Epithelial cell of prostate (primary cell): ENCODE results near the gene ANKAR.
"Not testable (repeated sequence)": the region's sequence is repeated elsewhere in the genome, so short reads cannot be mapped to it uniquely, and the experiment has no call there.

ENCODE experiments used
- DNase-seq: peaks from one replicate; pipeline ENCODE4 v3.0.0-alpha.2; 2011; ENCODE audit warnings: low read depth, low spot score
- H3K27ac ChIP-seq: fragments of 450-650 bp; 2 replicates; pipeline ENCODE4 v1.5.1; 2017; ENCODE audit warnings: mild to moderate bottlenecking

ANKAR gene

DNA sequence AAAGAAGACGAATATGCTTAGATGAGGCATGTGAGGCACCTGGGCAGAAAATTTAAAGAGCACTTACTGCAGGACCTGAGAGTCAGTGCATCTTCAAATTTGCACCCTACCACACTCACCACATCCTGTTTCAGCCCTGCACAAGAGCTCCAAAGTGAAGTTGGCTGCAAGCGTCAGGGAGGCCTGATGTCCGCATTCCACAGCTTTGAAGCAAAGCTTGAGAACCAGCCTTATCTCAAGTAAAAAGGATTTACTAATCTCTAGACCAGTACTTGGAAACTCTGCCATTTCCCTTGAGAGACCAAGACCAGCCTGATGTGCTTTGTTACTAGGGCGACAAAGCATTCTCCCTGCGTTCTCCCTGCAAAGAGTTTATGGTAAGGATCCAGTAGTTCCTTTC, 16.6 kb upstream of the ANKAR start:
- no peak overlapping the region for H3K27ac ChIP-seq

DNA sequence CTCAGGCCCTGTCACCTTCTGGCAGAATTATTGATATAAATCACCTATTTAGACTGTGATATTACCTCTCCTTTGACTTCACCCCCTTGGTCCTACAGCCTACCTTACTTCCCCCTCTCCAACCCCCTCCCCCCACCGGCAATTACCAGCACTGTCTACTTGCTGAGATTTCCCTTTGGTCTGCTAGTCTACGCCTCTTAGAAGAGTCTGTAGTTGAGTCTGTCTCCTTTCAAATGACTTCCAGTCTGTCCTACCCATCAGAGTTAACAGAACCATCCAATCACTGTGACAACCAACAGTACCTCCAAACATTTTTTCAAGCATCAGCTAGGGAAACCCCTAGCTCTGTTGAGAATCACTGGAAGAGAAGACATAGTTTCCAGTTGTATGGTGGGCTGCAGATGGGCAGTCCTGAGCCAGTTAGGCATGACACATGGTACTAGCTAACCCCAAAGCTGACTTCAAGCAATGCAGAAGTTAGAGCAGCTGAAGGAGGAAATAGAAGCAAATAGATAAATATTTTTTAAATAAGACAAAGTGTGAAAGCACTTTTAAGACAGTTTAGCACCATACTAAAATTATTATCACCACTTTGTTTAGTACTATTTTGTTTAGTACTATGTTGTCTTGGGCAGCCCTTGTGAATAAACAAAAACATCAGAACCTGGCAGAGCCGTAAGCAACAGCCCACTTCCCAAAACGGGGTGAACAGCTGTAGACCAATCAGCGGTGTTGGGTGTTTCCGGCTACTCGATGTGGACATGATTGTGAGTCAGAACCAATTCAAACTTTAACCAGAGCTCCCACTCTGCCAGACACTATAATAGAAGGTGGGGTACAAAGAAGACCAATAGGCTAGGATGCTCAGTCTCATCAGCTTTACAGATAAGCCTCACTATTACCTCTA, 15.9 kb upstream of the ANKAR start:
- no peak overlapping the region for H3K27ac ChIP-seq
- DNase-seq, result no peak

More for the DNA sequence above, 16.6 kb upstream of the ANKAR start:
- no peak for DNase-seq

DNA sequence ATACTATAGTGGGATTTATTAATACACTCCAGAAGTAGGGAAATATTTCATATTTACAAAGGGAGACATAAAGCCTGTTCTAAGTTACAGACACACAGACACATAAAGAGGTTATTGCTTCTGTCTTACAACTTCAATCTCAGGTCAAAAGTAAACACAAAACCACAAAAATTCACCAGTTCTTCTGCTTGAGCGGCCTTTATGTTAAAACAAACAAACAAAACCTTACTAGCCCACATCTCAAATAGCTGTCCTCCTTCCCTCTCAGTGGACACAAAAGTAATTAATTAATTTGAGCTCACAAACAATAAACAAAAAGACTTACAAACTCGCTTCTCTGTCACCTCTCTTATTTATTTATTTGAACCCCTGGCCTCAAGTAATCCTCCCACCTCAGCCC, 14.7 kb upstream of the ANKAR start:
- no peak overlapping the region for H3K27ac ChIP-seq
- DNase-seq, result no peak

DNA sequence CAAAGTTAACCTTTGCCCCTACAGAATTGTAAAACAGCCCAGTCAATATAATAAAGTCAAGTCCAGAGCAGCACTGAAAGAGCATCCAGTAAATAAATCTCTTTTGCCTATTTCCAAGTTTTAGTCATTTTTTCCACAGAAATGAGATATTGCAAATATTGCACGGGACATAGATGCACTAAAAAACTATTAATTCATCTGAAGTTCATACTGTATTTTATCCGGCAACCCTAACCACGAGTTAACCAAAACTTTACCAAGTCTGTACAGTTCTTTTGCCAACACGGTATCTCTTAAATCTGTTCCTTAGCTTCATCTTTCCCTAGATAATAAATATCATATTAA, 13.7 kb upstream of the ANKAR start:
- DNase-seq, result no peak
- H3K27ac ChIP-seq, result no peak overlapping the region

DNA sequence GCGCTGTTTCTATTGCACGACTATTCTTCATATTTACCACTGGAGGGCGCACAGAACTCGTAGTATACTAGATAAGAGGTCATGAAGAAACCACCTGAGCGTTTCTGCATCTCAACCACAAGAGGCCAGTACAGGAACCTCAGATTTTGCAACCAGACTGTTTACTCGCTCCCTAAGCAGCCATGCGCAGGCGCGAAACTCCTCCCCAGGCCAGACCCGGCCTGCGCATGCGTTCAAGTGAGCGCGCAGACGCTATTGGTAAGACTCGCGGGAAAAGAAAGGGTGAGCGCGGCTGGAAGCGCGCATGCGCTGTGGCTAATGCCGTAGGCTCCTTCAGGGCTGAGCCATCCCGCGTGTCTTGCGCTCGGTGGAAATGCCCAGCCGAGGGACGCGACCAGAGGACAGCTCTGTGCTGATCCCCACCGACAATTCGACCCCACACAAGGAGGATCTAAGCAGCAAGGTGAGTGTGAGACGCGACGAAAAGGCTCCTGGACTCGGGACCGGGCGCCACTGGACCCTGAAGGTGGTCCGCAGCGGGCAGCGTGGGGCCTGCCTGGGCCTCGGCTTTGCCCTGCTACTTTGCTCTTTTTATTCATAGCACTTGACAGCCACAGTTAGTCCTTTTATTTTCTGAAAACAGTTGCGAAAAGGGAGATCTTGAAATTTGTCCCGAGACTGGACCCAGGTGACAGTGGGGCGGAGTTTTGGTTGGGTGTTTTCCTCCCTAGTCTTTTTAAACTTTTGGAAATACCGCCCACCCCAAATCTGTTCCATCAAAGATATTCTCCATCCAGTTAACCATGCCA, 13.1 kb upstream of the ANKAR start, which contains the start of gene ASNSD1:
Gene ASNSD1, plus strand, starts transcription at position 312 of the 809 bp plus-strand sequence. CDS start 4,674 bp downstream, outside the sequence.
- H3K27ac ChIP-seq, result peak within 1 kb of the TSS; percentile 42
- DNase-seq, result peak; percentile 98

DNA sequence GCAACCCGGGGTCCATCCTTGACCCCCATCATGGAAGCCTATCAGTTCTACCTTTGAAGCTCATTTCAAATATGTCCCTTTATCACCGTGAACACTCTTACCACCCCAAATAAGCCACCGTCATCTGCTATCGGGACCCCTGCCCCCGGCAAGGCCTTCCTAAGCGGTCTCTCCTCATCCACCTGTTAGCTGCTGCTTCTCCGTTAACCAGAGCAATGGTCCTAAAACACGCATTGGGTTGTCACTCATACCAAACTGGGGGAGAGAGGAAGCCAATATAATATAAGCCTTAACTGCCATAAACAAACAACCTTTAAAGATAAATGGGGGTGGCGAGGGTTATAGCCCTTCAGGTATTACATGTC, 12.5 kb upstream of the ANKAR start:
- no peak for DNase-seq

DNA sequence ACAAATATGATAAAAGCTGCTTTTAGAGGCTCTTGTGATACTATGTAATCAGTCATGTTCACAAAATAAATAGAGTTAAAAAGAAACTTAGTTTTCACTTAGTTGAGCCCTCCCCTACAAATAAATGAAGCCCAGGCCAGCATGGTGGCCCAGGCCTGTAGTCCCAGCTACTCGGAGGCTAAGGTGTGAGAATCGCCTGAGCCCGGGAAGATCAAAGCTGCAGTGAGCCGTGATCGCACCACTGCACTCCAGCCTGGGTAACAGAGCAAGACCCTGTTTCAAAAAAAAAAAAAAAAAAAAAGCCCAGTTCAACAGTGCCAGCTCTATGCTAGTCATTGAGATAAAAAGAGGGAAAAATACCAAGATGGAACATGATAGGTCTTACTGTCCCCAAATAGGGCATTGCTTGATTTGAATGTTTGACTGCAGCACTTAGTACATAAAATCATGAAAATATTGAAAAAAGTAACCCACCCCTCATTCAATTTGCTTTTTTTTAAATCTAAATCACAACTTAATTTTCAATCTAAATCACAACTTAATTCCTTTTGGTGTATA, 11.7 kb upstream of the ANKAR start:
- no peak overlapping the region for H3K27ac ChIP-seq
- no peak for DNase-seq

More for the DNA sequence above, 12.5 kb upstream of the ANKAR start:
- H3K27ac ChIP-seq, result peak overlapping the region; percentile 42

DNA sequence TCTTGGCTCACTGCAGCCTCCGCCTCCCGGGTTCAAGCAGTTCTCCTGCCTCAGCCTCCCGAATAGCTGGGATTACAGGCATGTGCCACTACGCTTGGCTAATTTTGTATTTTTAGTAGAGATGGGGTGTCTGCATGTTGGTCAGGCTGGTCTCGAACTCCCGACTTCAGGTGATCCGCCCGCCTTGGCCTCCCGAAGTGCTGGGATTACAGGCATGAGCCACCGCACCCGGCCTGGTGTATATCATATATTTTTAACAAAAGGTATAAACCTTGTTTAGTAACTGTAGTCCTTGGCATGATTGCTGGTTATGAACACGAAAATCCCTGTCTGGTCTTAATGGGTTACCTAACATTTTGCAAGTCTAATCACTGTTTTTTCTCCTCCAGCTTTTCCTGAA, 11.2 kb upstream of the ANKAR start:
- not testable (repeated sequence) for DNase-seq, H3K27ac ChIP-seq

DNA sequence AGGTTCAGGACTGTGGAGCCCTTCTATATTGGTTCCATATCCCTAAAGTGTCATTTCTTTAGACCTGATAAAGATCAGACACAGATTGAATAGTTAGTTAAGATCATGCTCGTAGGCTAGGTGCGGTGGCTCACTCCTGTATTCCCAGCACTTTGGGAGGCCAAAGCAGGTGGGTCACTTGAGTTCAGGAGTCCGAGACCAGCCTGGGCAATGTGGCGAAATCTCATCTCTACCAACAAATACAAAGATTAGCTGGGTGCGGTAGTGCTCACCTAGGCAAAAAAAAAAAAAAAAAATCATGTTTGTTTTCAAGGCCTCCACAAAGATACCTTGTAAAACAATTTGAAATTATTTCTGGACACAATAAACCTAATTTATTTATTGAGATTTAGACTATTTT, 4.6 kb upstream of the ANKAR start:
- H3K27ac ChIP-seq, result no peak overlapping the region
- no peak for DNase-seq

DNA sequence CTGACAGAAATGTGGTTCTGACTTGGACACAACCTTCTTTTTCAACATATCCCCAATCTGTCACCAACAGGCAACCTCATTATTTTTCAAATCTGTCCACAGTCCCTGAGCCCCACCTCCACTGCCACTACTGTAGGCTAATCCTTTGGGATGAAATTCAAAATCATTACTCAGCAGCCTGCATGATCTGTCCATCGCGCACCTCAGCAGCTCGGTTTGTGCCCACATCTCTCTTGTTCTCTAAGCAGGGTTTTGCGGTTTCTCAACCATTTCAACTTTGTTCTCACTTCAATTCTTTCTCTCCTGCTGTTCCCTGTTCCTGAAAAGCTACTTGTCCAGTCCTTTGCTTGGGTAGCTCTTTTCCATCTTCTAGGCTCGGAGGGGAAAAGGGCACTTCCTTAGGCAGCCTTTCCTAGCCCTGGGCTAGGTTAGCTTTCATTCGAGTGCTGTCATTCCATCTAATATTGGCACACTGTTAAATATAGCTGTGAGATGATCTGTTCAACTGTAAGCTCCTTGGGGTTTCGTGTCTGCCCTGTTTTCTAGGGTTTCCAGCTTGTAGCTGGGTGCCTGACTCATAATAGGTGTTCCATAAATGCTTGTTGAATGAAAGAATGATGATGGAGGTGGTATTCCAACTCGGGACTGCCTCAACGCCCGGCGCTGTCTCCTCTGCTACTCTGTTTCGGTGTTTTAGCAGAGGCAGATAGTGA, 653 bp upstream of the ANKAR start:
- DNase-seq, result no peak
- peak overlapping the region; percentile 72 for H3K27ac ChIP-seq

DNA sequence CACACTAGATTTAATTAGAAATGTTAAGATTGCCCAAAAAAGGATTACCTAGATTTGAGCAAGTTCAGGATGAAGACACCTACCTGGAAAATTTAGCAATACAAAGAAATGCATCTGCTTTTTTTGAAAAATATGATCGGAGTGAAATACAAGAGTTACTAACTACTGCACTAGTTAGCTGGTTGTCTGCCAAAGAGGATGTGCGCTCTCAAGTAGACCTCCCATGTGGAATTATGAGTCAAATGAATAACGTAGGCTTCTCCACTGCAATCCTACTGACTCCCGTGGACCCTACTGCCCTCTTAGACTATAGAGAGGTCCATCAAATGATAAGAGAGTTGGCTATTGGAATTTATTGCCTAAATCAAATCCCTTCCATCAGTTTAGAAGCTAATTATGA, 2.0 kb downstream of the ANKAR start:
- no peak for DNase-seq

DNA sequence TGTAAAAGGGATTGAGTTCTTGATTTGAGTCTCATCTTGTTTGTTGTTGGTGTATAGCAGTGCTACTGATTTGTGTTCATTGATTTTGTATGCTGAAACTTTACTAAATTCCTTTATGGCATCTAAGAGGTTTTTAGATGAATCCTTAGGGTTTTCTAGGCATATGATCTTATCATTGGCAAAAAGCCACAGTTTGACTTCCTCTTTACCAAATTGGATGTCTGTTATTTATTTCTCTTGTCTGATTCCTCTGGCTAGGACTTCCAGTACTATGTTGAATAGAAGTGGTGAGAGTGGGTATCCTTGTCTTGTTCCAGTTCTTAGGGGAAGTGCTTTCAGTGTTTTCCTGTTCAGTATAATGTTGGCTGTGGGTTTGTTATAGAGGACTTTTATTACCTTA, 4.8 kb downstream of the ANKAR start:
- DNase-seq, result no peak
- no peak overlapping the region for H3K27ac ChIP-seq

More for the DNA sequence above, 2.0 kb downstream of the ANKAR start:
- H3K27ac ChIP-seq, result no peak overlapping the region

DNA sequence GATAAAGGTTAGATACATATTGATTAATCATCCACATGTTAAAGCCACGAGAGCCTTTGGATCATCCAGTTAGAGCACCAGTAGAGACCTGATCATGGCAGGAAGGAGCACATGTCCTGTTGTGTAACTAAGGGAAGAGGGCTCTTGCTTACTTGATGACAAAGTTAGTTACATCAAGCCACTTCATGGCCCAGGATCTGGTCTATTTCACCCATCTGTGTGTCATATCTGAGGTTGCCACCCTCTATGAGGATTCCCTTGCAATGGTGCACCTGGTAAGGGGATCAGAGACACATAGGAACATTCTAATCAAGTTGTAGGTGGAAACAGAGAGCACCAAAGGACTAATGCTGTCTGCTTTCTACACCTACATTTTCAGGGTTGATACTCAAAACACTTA, 6.7 kb downstream of the ANKAR start:
- no peak overlapping the region for H3K27ac ChIP-seq

DNA sequence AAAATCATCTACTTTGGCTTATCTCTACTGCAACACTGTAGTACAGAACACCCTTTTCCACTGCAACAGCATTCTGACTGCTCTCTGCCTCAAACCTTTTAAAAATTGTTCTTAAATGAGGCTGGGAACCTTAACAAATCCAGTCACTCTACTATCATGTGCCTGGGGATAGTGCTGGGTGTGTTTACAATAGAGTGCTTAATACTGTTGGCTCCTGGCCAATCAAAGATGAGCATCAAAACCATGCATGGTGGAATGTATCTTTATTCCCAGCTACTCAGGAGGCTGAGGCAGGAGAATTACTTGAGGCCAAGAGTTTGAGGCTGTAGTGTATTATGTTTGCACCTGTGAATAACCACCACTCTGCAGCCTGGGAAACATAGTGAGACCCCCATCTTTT, 7.4 kb downstream of the ANKAR start:
- no peak overlapping the region for H3K27ac ChIP-seq
- DNase-seq, result no peak

More for the DNA sequence above, 6.7 kb downstream of the ANKAR start:
- DNase-seq, result no peak

DNA sequence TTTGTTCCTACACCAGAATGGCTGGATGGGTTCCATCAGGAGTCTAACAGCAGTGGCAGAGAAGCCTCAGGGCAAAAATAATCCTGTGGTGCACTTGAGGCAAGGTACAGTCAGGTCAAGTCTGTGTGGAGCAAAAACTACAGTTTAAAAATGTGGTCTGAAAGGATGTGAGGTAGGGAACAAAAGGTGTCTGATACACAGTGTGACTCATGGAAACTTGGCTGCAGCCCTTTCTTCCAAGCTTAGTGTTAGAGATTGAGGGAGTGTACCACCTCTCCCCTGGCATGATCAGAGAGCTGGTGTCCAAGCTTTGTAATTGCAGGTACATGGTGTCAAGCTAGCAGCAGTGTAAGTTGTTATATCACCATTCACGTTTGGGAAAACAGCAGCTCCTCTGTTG, 8.9 kb downstream of the ANKAR start:
- no peak overlapping the region for H3K27ac ChIP-seq
- DNase-seq, result peak; percentile 18

DNA sequence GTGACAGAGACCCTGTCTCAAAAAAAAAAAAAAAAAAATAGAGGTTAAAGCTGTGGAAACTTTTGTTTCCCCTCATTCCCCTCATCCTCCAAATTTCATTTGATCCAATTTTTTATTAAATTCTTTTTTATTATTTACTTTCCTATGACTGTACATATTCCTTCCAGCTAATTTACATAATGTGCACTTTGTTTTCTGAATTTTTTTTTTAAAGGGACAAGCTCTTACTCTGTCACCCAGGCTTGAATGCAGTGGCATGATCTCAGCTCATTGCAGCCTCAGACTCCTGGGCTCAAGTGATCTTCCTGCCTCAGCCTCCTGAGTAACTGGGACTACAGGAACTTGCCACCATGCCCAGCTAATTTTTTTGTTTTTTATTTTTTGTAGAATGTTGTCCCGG, 10.3 kb downstream of the ANKAR start:
- DNase-seq, result no peak
- no peak overlapping the region for H3K27ac ChIP-seq

DNA sequence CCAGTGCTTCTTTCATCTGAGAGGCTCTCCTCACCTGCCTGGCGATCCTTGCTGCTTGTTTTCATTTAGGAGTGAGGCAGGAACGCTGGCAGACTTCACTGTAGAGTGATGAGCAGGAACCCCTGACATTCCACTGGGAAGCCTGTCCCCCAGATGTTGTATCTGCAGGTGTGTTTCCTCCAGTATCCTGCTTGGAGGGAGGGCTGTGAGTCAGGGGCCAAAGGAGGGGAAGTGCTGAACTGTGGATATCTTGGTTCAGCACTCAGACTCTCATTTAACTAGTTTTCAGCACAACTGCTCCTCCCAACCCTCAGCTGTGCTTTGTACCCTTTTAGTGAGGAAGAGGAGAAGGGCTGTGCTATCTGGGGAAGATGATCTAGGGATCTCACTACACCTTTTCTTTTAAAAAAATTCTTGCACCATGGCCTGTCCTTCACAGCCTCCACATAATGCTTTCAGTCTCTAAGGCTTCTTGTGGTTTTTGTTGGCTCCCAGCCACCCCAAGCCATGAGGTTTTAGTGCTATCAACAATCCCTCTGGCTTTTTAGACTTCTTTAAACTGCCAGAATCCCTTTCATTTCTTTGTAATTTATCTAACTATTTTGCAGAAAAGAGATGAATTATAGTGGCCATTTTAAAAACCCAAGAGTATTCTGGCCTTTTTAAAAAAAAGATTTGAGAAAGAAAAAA, 11.2 kb downstream of the ANKAR start:
- no peak for DNase-seq
- no peak overlapping the region for H3K27ac ChIP-seq

DNA sequence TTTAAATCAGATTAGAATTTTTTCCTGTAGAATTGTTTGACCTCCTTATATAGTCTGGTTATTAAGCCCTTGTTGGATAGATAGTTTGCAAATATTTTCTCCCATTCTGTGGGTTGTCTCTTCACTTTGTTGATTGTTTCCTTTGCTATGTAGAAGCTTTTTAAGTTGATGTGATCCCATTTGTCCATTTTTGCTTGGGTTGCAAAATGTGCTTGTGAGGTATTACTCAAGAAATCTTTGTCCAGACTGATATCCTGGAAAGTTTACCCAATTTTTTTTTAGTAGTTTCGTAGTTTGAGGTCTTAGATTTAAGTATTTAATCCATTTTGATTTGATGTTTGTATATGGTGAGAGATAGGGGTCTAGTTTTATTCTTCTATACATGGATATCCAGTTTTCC, 13.3 kb downstream of the ANKAR start:
- not testable (repeated sequence) for H3K27ac ChIP-seq, DNase-seq

DNA sequence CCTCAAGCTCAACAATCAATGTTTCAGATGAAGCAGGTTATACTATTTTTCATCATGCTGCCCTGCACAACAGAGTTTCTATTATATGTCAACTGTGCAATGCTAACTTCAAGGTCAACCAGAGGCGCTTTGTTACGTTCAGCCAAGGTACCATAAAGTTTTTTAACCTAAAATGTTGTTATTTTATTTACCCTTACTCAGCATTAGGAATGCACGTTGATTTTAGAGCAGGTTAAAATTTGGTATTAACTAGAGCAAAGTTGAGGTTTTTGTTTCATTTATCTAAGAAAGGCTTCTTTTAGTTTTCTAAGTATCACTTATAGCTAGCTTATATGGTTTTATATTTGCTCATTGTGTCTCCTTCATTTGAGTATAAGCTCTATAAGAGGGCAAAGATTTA, 21.8 kb downstream of the ANKAR start:
- H3K27ac ChIP-seq, result no peak overlapping the region
- no peak for DNase-seq
